Hepatocyte (in vitro differentiated cells): ENCODE measurements around the gene CSMD2.

Experiments
- CTCF ChIP-seq: fragments of 200-600 bp; sonication (generic); IDR thresholded peaks from 2 replicates; pipeline ENCODE4 v1.5.1; 2016; ENCODE audit warnings: antibody characterized with exemption, mild to moderate bottlenecking; ENCODE audit not compliant: poor library complexity
- EZH2 ChIP-seq: fragments of 200-600 bp; sonication (generic); IDR thresholded peaks from 2 replicates; pipeline ENCODE4 v1.6.1; 2016; ENCODE audit warnings: antibody characterized with exemption, mild to moderate bottlenecking, borderline replicate concordance

DNA sequence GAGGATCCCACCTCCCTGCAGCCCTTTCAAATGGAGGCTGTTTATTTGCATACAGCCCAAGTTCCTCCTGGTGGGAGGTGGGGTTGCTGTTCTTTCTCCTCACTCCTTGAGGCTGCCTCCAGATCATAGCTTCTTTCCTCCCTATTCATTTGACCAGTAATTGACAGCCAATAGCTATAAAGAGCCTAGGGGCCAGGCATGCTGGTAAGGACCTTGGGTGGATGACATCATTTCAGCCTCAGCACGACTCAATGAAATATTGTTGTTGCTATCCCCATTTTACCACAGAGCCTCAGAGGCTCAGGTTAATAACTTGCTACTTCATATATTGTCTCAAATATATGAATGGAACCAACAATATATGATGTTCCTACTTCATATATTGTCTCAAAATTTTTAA is 661.5 kb downstream of the CSMD2 start:
- TF ChIP-seq CTCF (no peak), EZH2 (no peak)
